ENCODE results near the gene PRDX5.

The PRDX5 gene

GRCh38 chr11:64284962-64285884, 32.7 kb upstream of the PRDX5 start, which contains the start of gene GPR137:
GPR137 (plus strand) TSS chr11:64285848; CDS start chr11:64286525, 677 bp downstream.
- H3K9ac ChIP-seq (ENCODE audit: low read depth, low read length, poor library complexity), result peak within 1 kb of the TSS; percentile 90
- WGBS, 2 donors (ENCODE audit: extremely low coverage in 2 of 2, insufficient read length in 2 of 2, insufficient replicate concordance in 1 of 2), result no CpG with 5 or more reads among the region's 102 CpGs
- H3K4me2 ChIP-seq (ENCODE audit: insufficient read depth, low read length, poor library complexity, severe bottlenecking), result peak within 1 kb of the TSS; percentile 100
- H3K27me3 ChIP-seq (ENCODE audit: control insufficient read depth in 3 of 3, insufficient read depth in 3 of 3, low read depth in 1 of 3, low read length in 3 of 3), result peaks cover 1 to 11% (median 10%) of the 10 kb centered on the region in 3 experiments
- no peak within 1 kb of the TSS for H2BK120ac ChIP-seq (ENCODE audit: low read depth, low read length)
- DNase-seq (ENCODE audit: low spot score), result peak; percentile 82
- H4K8ac ChIP-seq (ENCODE audit: low read depth, low read length), result peak within 1 kb of the TSS; percentile 82
- H3K4ac ChIP-seq (ENCODE audit: low read length), result no peak within 1 kb of the TSS
- H3K4me1 ChIP-seq (ENCODE audit: control insufficient read depth in 2 of 2, insufficient read depth in 1 of 2, low read depth in 1 of 2, low read length in 2 of 2), result peaks cover 3 to 9% of the 10 kb centered on the region in 2 donors
- H2AK5ac ChIP-seq (ENCODE audit: low read depth, low read length), result peak within 1 kb of the TSS; percentile 98
- no peaks in the 10 kb centered on the region for H3K9me3 ChIP-seq (replicated peaks in 1 of 2; ENCODE audit: control insufficient read depth in 2 of 2, insufficient read depth in 1 of 2, low read depth in 1 of 2, low read length in 2 of 2)
- peak within 1 kb of the TSS; percentile 99 for H2AFZ ChIP-seq (ENCODE audit: low read length)
- peak within 1 kb of the TSS; percentile 85 for H3K23ac ChIP-seq (ENCODE audit: low read depth, low read length, poor library complexity)
- H3K36me3 ChIP-seq (replicated peaks in 1 of 2; ENCODE audit: control insufficient read depth in 2 of 2, insufficient read depth in 2 of 2, low read length in 2 of 2), result peaks cover 2 to 18% of the 10 kb centered on the region in 2 donors
- peaks cover 6% of the 10 kb centered on the region for H3K79me1 ChIP-seq (ENCODE audit: low read depth, low read length)
- peak within 1 kb of the TSS; percentile 68 to 91 for H3K4me3 ChIP-seq (ENCODE audit: low read length in 2 of 2)
- peak within 1 kb of the TSS; percentile 61 for H3K27ac ChIP-seq (replicated peaks; ENCODE audit: low read length)
- no peak within 1 kb of the TSS for H4K91ac ChIP-seq (ENCODE audit: low read depth, low read length, poor library complexity)
- peak within 1 kb of the TSS; percentile 44 for H3K14ac ChIP-seq (ENCODE audit: low read length)
- H2BK5ac ChIP-seq (ENCODE audit: low read length), result no peak within 1 kb of the TSS
- H3K18ac ChIP-seq (ENCODE audit: low read length), result peak within 1 kb of the TSS; percentile 98
- peak within 1 kb of the TSS; percentile 49 for H2BK15ac ChIP-seq (ENCODE audit: low read length)
- H2BK12ac ChIP-seq (ENCODE audit: low read length), result no peak within 1 kb of the TSS

GRCh38 chr11:64285885-64286800, 31.8 kb upstream of the PRDX5 start:
- Histone ChIP-seq H2BK120ac (ENCODE audit: low read depth, low read length) (no peak overlapping the region), H2BK12ac (ENCODE audit: low read length) (no peak overlapping the region), H3K4me1 (ENCODE audit: control insufficient read depth in 2 of 2, insufficient read depth in 1 of 2, low read depth in 1 of 2, low read length in 2 of 2) (peaks cover 3 to 9% of the 10 kb centered on the region in 2 donors), H3K14ac (ENCODE audit: low read length) (peak overlapping the region; percentile 17), H2AK5ac (ENCODE audit: low read depth, low read length) (peak overlapping the region; percentile 98), H2BK5ac (ENCODE audit: low read length) (no peak overlapping the region), H3K4me2 (ENCODE audit: insufficient read depth, low read length, poor library complexity, severe bottlenecking) (peak overlapping the region; percentile 81), H3K9me3 (replicated peaks in 1 of 2; ENCODE audit: control insufficient read depth in 2 of 2, insufficient read depth in 1 of 2, low read depth in 1 of 2, low read length in 2 of 2) (no peaks in the 10 kb centered on the region), H4K91ac (ENCODE audit: low read depth, low read length, poor library complexity) (no peak overlapping the region), H2AFZ (ENCODE audit: low read length) (peak overlapping the region; percentile 99), H3K4ac (ENCODE audit: low read length) (no peak overlapping the region), H2BK15ac (ENCODE audit: low read length) (peak overlapping the region; percentile 37), H3K23ac (ENCODE audit: low read depth, low read length, poor library complexity) (peak overlapping the region; percentile 73), H3K27me3 (ENCODE audit: control insufficient read depth in 3 of 3, insufficient read depth in 3 of 3, low read depth in 1 of 3, low read length in 3 of 3) (peaks cover 8 to 20% (median 19%) of the 10 kb centered on the region in 3 experiments), H3K4me3 (ENCODE audit: low read length in 2 of 2) (peak overlapping the region; percentile 68 to 91), H3K27ac (replicated peaks; ENCODE audit: low read length) (no peak overlapping the region), H3K9ac (ENCODE audit: low read depth, low read length, poor library complexity) (peak overlapping the region; percentile 75), H3K79me1 (ENCODE audit: low read depth, low read length) (peaks cover 6% of the 10 kb centered on the region), H4K8ac (ENCODE audit: low read depth, low read length) (peak overlapping the region; percentile 48), H3K18ac (ENCODE audit: low read length) (peak overlapping the region; percentile 84), H3K36me3 (replicated peaks in 1 of 2; ENCODE audit: control insufficient read depth in 2 of 2, insufficient read depth in 2 of 2, low read length in 2 of 2) (peaks cover 2 to 16% of the 10 kb centered on the region in 2 donors)
- no CpG with 5 or more reads among the region's 40 CpGs for WGBS, 2 donors (ENCODE audit: extremely low coverage in 2 of 2, insufficient read length in 2 of 2, insufficient replicate concordance in 1 of 2)
- no peak for DNase-seq (ENCODE audit: low spot score)

- H3K79me1 ChIP-seq (ENCODE audit: low read depth, low read length), result peaks cover 6% of the 10 kb centered on the region
- no peak overlapping the region for H4K91ac ChIP-seq (ENCODE audit: low read depth, low read length, poor library complexity)
- no peaks in the 10 kb centered on the region for H3K9me3 ChIP-seq (replicated peaks in 1 of 2; ENCODE audit: control insufficient read depth in 2 of 2, insufficient read depth in 1 of 2, low read depth in 1 of 2, low read length in 2 of 2)
- peak overlapping the region; percentile 18 for H3K4me2 ChIP-seq (ENCODE audit: insufficient read depth, low read length, poor library complexity, severe bottlenecking)
- peaks cover 5 to 9% of the 10 kb centered on the region in 2 donors for H3K4me1 ChIP-seq (ENCODE audit: control insufficient read depth in 2 of 2, insufficient read depth in 1 of 2, low read depth in 1 of 2, low read length in 2 of 2)
- H3K9ac ChIP-seq (ENCODE audit: low read depth, low read length, poor library complexity), result peak overlapping the region; percentile 75
- DNase-seq (ENCODE audit: low spot score), result no peak
- no peak overlapping the region for H3K23ac ChIP-seq (ENCODE audit: low read depth, low read length, poor library complexity)
- H4K8ac ChIP-seq (ENCODE audit: low read depth, low read length), result no peak overlapping the region
- no peak overlapping the region for H2AFZ ChIP-seq (ENCODE audit: low read length)
- peak overlapping the region; percentile 98 for H2AK5ac ChIP-seq (ENCODE audit: low read depth, low read length)
- H3K36me3 ChIP-seq (replicated peaks in 1 of 2; ENCODE audit: control insufficient read depth in 2 of 2, insufficient read depth in 2 of 2, low read length in 2 of 2), result peaks cover 2 to 12% of the 10 kb centered on the region in 2 donors
- WGBS, 2 donors (ENCODE audit: extremely low coverage in 2 of 2, insufficient read length in 2 of 2, insufficient replicate concordance in 1 of 2), result no CpG with 5 or more reads among the region's 9 CpGs
- no peak overlapping the region for H3K4me3 ChIP-seq (ENCODE audit: low read length in 2 of 2)
- H2BK120ac ChIP-seq (ENCODE audit: low read depth, low read length), result no peak overlapping the region
- H3K27me3 ChIP-seq (ENCODE audit: control insufficient read depth in 3 of 3, insufficient read depth in 3 of 3, low read depth in 1 of 3, low read length in 3 of 3), result peaks cover 14 to 26% (median 25%) of the 10 kb centered on the region in 3 experiments
- no peak overlapping the region for H2BK5ac ChIP-seq (ENCODE audit: low read length)
- H3K4ac ChIP-seq (ENCODE audit: low read length), result no peak overlapping the region
- H2BK12ac ChIP-seq (ENCODE audit: low read length), result no peak overlapping the region
- no peak overlapping the region for H3K27ac ChIP-seq (replicated peaks; ENCODE audit: low read length)
- peak overlapping the region; percentile 17 for H3K14ac ChIP-seq (ENCODE audit: low read length)
- no peak overlapping the region for H3K18ac ChIP-seq (ENCODE audit: low read length)
- H2BK15ac ChIP-seq (ENCODE audit: low read length), result peak overlapping the region; percentile 37
Observed at GRCh38 chr11:64286801-64287159, 31.1 kb upstream of the PRDX5 start.

Data from neuronal stem cell (in vitro differentiated cells).